BLaER1 (cell line): ENCODE data around the gene PXMP4.
A peak's percentile ranks its signal among the peaks of the same experiment; 100 is the strongest.
"Not testable (repeated sequence)": the region's sequence is repeated elsewhere in the genome, so short reads cannot be mapped to it uniquely, and the experiment has no call there.

ENCODE experiments used
- H3K27ac ChIP-seq: shearing (Covaris generic); formaldehyde crosslinking; 2 replicates; pipeline ENCODE4 v1.8.1; 2022
- H3K27me3 ChIP-seq: shearing (Covaris generic); formaldehyde crosslinking; 2 replicates; pipeline ENCODE4 v1.8.1; 2022
- H3K36me3 ChIP-seq: shearing (Covaris generic); formaldehyde crosslinking; 2 replicates; pipeline ENCODE4 v1.8.1; 2022
- H3K4me1 ChIP-seq: shearing (Covaris generic); formaldehyde crosslinking; 2 replicates; pipeline ENCODE4 v1.8.1; 2022
- H3K4me2 ChIP-seq: shearing (Covaris generic); formaldehyde crosslinking; 2 replicates; pipeline ENCODE4 v1.8.1; 2022
- H3K4me3 ChIP-seq: shearing (Covaris generic); formaldehyde crosslinking; 2 replicates; pipeline ENCODE4 v1.8.1; 2022
- H3K9ac ChIP-seq: shearing (Covaris generic); formaldehyde crosslinking; 2 replicates; pipeline ENCODE4 v1.8.1; 2022
- H3K9me3 ChIP-seq: shearing (Covaris generic); formaldehyde crosslinking; 2 replicates; pipeline ENCODE4 v1.8.1; 2022
- H4K20me1 ChIP-seq: shearing (Covaris generic); formaldehyde crosslinking; 2 replicates; pipeline ENCODE4 v1.8.1; 2022
- Cebpa-rat ChIP-seq: shearing (Covaris generic); IDR thresholded peaks from 2 replicates; pipeline ENCODE4 v1.8.1; 2022

PXMP4 gene

DNA sequence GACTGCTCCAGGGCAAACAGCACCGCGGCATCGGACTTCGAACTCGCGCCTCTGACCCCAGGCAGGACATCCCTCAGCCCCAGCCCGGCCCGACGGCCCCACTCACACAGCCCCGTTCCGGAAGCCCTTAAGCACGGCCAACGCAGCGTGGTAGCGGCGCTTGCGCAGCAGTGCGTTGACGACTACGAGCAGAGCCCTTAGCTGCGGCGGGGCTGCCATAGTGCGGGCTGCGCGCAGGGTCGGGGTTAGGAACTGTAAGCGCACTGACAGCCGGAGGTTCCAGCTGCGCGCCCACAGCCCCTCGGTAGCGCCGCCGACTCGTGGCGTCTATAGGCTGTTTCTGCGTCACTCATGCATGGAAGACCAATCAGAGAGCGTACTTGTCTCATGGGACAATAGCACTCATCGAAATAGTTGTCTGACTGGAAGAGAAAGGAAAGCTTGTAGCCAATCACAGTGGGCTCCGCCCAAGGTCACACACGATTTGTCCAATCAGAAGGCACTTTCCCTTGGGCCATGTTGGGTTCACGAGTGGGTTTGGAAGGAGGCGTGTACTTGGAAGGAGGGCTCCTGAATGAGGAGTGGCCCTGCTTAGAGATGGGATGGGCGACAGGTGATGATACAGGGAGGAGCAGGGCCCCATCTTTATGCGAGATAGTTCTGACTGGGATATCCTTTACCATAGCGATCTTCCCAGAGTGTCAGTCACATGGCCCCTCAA, at the start of gene PXMP4:
Gene PXMP4, minus strand, starts transcription at position 322 of the 721 bp plus-strand sequence. Its CDS starts 103 bp downstream, at position 219.
- Histone ChIP-seq H3K27ac (no peak within 1 kb of the TSS), H3K4me2 (0 out of 2 replicates have a peak within 1 kb of the TSS, but pooled peaks have one; percentile 0), H3K9me3 (peaks cover 28% of the 10 kb centered on the region), H3K4me3 (0 out of 2 replicates have a peak within 1 kb of the TSS, but pooled peaks have one; percentile 39), H3K4me1 (no peaks in the 10 kb centered on the region), H3K27me3 (no peaks in the 10 kb centered on the region), H3K36me3 (no peaks in the 10 kb centered on the region), H3K9ac (no peak within 1 kb of the TSS), H4K20me1 (no peaks in the 10 kb centered on the region)
- no peak for TF ChIP-seq Cebpa-rat

- Histone ChIP-seq H3K36me3 (peaks cover 32% of the 10 kb centered on the region), H3K4me1 (peaks cover 5% of the 10 kb centered on the region; the same call in 1 of the 2 replicates), H3K27ac (no peak overlapping the region), H3K4me3 (no peak overlapping the region), H3K9me3 (no peaks in the 10 kb centered on the region), H3K4me2 (no peak overlapping the region), H3K9ac (no peak overlapping the region), H4K20me1 (no peaks in the 10 kb centered on the region), H3K27me3 (no peaks in the 10 kb centered on the region)
- no peak for TF ChIP-seq Cebpa-rat
Measured at GRCh38 chr20:33769043-33769442, 48.9 kb upstream of the PXMP4 start.

- H3K36me3 ChIP-seq = peaks cover 32% of the 10 kb centered on the region
- no peak overlapping the region for H3K27ac ChIP-seq
- no peak for TF ChIP-seq Cebpa-rat
- no peaks in the 10 kb centered on the region for H3K27me3 ChIP-seq
- no peaks in the 10 kb centered on the region for H3K9me3 ChIP-seq
- H3K9ac ChIP-seq = no peak overlapping the region
- no peak overlapping the region for H3K4me2 ChIP-seq
- H4K20me1 ChIP-seq = no peaks in the 10 kb centered on the region
- H3K4me1 ChIP-seq = peaks cover 3% of the 10 kb centered on the region; the same call in 1 of the 2 replicates
- no peak overlapping the region for H3K4me3 ChIP-seq
Measured at GRCh38 chr20:33767777-33768138, 47.6 kb upstream of the PXMP4 start.

DNA sequence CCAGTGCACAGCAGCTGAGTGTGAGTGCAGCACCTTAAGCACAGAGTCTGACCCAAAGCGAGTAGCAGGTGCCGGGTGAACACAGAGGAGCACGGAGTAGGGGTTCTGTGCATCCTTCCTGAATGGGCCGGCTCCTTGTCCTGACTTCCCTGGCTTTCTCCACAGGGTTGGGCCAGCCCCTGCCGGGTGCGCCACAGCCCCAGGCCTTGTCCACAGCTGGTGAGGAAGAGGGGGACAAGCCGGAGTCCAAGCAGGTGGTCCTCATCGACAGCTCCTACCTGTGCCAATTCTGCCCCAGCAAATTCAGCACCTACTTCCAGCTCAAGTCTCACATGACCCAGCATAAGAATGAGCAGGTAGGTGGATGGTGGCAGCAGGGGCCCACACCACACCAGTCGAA, 46.6 kb upstream of the PXMP4 start:
- Histone ChIP-seq H3K4me1 (no peaks in the 10 kb centered on the region), H4K20me1 (no peaks in the 10 kb centered on the region), H3K36me3 (peaks cover 36% of the 10 kb centered on the region), H3K4me2 (no peak overlapping the region), H3K27me3 (no peaks in the 10 kb centered on the region), H3K9me3 (no peaks in the 10 kb centered on the region), H3K9ac (no peak overlapping the region), H3K4me3 (no peak overlapping the region), H3K27ac (no peak overlapping the region)
- TF ChIP-seq Cebpa-rat = no peak

DNA sequence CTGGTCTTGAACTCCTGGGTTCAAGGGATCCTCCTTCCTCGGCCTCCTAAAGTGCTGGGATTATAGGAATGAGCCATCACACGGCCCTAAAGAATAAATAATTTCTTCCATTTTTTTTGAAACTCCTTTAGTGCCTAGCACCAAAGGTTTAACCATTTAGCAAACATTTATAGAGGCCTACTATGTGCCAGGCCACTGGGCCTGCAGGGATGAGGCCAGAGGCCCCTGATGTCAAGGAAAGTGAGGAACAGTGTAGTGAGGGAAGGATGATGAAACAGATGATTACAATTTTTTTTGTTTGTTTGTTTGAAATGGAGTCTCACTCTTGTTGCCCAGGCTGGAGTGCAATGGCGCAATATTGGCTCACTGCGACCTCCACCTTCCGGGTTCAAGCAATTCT, 45.5 kb upstream of the PXMP4 start:
- TF ChIP-seq Cebpa-rat = no peak
- no peaks in the 10 kb centered on the region for H3K27me3 ChIP-seq
- peaks cover 38% of the 10 kb centered on the region for H3K36me3 ChIP-seq
- H3K4me1 ChIP-seq = no peaks in the 10 kb centered on the region
- H3K4me2 ChIP-seq = no peak overlapping the region
- H3K27ac ChIP-seq = no peak overlapping the region
- no peak overlapping the region for H3K4me3 ChIP-seq
- no peak overlapping the region for H3K9ac ChIP-seq
- H3K9me3 ChIP-seq = no peaks in the 10 kb centered on the region
- no peaks in the 10 kb centered on the region for H4K20me1 ChIP-seq

- H3K36me3 ChIP-seq = peaks cover 38% of the 10 kb centered on the region
- TF ChIP-seq Cebpa-rat = no peak
- H3K27me3 ChIP-seq = no peaks in the 10 kb centered on the region
Measured at GRCh38 chr20:33765099-33765498, 45.0 kb upstream of the PXMP4 start.

GRCh38 chr20:33761698-33762250, 41.7 kb upstream of the PXMP4 start:
- Histone ChIP-seq H4K20me1 (no peaks in the 10 kb centered on the region), H3K4me1 (no peaks in the 10 kb centered on the region), H3K9ac (no peak overlapping the region), H3K27ac (no peak overlapping the region), H3K27me3 (no peaks in the 10 kb centered on the region), H3K4me3 (no peak overlapping the region), H3K9me3 (peaks cover 14% of the 10 kb centered on the region), H3K36me3 (peaks cover 41% of the 10 kb centered on the region), H3K4me2 (no peak overlapping the region)
- TF ChIP-seq Cebpa-rat = no peak

More at GRCh38 chr20:33765099-33765498, 45.0 kb upstream of the PXMP4 start:
- Histone ChIP-seq H4K20me1 (no peaks in the 10 kb centered on the region), H3K4me2 (no peak overlapping the region), H3K9ac (no peak overlapping the region), H3K4me1 (no peaks in the 10 kb centered on the region), H3K9me3 (no peaks in the 10 kb centered on the region), H3K4me3 (no peak overlapping the region), H3K27ac (no peak overlapping the region)

DNA sequence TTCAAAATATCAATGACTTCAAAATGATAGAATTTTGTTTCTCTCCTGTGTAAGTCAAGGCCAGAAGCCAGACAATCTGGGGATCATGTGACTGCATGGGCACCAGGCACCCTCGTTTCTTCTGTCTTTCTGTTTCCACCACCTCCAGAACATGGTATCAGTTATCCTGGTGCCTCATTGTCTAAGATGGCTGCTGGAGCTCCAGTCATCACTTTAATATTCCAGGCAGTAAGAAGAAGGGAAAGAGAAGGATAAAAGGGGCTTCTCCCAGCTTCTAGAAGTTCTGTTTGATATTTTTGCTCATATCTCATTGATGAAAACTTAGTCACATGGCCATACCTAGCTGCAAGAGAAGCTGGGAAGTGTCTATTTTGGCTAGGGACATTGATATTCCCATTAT, 37.3 kb upstream of the PXMP4 start:
- no peaks in the 10 kb centered on the region for H4K20me1 ChIP-seq
- peaks cover 53% of the 10 kb centered on the region for H3K36me3 ChIP-seq
- H3K27me3 ChIP-seq = no peaks in the 10 kb centered on the region
- H3K9ac ChIP-seq = no peak overlapping the region
- H3K27ac ChIP-seq = no peak overlapping the region
- TF ChIP-seq Cebpa-rat = no peak
- no peak overlapping the region for H3K4me2 ChIP-seq
- no peak overlapping the region for H3K4me3 ChIP-seq
- H3K9me3 ChIP-seq = peaks cover 14% of the 10 kb centered on the region
- peaks cover 10% of the 10 kb centered on the region for H3K4me1 ChIP-seq

DNA sequence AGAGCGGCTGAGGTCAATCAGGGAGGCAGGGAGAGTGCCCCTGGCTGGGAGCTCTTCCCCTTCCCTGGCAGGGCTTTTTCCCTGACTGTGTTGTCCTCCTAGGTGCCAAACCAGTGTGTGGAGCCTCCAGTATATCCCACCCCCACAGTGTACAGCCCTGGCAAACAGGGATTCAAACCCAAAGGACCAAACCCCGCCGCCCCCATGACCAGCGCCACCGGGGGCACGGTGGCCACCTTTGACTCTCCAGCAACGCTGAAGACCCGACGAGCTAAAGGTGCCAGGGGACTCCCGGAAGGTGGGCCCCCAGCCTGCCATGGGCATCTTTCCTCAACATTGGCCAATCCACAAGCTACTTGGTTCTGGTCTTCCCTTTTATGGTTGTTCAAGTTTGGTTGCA, 36.9 kb upstream of the PXMP4 start:
- no peaks in the 10 kb centered on the region for H4K20me1 ChIP-seq
- H3K9ac ChIP-seq = no peak overlapping the region
- no peaks in the 10 kb centered on the region for H3K27me3 ChIP-seq
- H3K9me3 ChIP-seq = peaks cover 14% of the 10 kb centered on the region
- H3K4me1 ChIP-seq = peaks cover 10% of the 10 kb centered on the region
- TF ChIP-seq Cebpa-rat = no peak
- peaks cover 52% of the 10 kb centered on the region for H3K36me3 ChIP-seq
- H3K4me3 ChIP-seq = no peak overlapping the region
- H3K4me2 ChIP-seq = no peak overlapping the region
- no peak overlapping the region for H3K27ac ChIP-seq

GRCh38 chr20:33755936-33756490, 35.9 kb upstream of the PXMP4 start:
- H4K20me1 ChIP-seq, H3K4me3 ChIP-seq, H3K9ac ChIP-seq, H3K27me3 ChIP-seq: not testable (repeated sequence)
- Histone ChIP-seq H3K27ac (peak overlapping the region; percentile 58; the same call in 1 of the 2 replicates), H3K4me1 (peaks cover 10% of the 10 kb centered on the region), H3K36me3 (peaks cover 54% of the 10 kb centered on the region), H3K9me3 (peaks cover 14% of the 10 kb centered on the region), H3K4me2 (peak overlapping the region; percentile 42)
